Measurements from ENCODE around the gene MOB1B.

Gene MOB1B

DNA sequence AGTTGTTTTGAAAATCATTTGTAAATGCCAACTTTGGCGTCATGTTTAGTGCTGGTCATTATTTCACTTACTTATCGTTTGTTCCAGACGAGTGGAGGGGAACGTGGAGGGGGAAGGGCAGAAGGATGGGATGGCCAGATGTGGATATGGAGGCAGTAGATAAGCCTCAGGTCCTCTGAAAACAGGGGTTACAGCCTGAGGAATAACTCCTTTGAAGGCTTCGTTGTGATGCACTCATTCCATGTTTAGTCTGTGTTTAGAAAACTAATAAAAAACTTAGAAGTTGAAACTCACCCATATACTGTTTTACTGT lies 1.1 kb downstream of the MOB1B start:
- DNase-seq = peak in 3 of 42 donors; percentile 7 to 21 (median 20)
- intact Hi-C loops (cut with DNase I) = loop anchor here (5.0 kb wide), 1 partner anchor 89 kb away; the partner anchor contains the start of gene DCK

DNA sequence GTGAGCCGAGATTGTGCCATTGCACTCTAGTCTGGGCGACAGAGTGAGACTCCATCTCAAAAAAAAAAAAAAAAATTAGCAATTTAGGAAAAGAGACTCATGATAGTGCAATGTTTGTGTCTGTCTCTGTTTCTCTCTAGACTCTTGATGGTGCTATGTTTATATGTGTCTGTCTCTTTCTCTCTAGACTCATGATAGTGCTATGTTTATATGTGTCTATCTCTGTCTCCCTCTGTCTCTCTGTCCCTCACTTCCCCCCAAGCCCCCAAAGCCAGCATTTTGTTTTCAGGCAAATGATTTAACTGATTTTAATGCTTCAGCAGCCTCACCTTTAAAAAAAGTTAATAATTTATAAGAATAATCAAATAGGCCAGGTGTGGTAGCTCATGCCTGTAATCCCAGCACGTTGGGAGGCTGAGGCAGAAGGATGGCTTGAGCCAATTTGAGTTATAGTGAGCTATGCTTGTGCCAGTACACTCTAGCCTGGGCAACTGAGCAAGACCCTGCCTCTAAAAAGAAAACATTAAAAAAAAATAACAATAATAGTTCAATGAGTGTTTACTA lies 6.9 kb downstream of the MOB1B start:
- peak in 1 of 42 donors; percentile 5 for DNase-seq
- intact Hi-C loops (cut with DNase I) = no loop called here

DNA sequence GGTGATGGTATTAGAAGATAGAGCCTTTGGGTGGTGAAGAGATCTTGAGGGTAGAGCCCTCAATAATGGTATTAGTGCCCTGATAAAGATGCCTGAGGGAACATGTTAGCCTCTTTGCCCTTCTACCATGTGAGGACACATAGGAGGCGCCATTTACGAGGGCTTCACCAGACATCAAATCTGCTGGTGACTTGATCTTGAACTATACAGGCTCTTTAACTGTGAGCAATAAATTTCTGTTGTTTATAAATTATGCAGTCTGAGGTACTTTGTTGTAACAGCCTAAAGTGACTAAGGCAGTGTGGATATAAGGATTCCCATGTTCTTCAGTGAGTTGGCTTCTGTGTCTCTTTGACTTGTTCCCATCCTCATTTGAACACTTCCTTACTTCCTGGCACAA lies 11.8 kb downstream of the MOB1B start:
- DNase-seq = no peak
- intact Hi-C loops (cut with DNase I) = no loop called here

DNA sequence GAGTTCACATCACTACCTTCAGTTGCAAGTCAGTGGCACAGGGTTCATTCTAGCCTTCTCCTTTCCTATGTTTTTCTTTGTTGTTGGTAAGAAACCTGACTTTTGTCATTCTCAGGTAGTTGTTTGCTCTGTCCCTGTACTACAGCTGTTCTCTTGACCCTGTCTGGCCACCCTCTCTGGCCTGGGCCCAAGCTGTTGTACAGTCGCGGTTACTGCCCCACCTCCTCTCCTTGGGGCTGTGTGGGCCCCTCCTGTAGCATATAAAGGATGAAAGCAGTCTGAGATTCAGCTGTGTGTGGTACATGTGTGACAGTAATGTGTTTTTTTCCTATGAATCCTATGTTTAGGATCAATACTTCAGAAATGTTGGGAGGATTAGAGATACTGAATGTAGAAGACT lies 12.5 kb downstream of the MOB1B start:
- intact Hi-C loops (cut with DNase I) = no loop called here
- DNase-seq = peak in 1 of 42 donors; percentile 26

DNA sequence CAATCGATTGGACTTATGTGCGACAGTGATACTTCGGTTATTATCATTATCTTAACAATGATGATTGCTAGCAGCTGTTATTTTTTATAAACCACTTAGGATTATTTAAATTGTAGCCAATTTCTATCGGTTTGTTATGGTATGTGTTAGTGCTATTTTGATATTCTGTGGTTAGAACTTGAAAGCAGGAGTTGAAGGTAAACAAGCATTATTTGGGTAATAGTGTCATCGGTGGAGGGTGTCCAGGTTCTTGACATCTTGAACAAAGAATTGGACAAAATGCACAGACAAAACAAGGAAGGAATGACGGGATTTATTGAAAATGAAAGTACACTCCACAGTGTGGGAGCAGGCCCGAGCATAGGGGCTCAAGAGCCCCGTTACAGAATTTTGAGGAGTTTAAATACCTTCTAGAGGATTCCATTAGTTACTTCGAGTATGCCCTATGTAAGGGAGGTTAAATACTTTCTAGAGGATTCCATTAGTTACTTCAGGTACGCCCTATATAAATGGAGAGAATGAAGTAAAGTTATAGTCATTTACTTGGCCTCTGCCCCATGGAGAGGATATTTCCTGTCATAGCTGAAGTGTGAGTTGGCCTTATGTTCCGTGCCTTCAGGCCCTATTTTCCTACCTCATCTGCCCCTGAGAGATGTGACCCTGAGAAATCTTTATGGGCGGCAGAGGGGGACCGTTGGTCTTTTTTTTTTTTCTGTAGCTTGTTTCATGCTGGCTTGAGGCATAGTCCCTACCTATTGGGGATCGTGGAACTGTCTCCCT lies 13.1 kb downstream of the MOB1B start:
- intact Hi-C loops (cut with DNase I) = no loop called here
- DNase-seq = no peak

DNA sequence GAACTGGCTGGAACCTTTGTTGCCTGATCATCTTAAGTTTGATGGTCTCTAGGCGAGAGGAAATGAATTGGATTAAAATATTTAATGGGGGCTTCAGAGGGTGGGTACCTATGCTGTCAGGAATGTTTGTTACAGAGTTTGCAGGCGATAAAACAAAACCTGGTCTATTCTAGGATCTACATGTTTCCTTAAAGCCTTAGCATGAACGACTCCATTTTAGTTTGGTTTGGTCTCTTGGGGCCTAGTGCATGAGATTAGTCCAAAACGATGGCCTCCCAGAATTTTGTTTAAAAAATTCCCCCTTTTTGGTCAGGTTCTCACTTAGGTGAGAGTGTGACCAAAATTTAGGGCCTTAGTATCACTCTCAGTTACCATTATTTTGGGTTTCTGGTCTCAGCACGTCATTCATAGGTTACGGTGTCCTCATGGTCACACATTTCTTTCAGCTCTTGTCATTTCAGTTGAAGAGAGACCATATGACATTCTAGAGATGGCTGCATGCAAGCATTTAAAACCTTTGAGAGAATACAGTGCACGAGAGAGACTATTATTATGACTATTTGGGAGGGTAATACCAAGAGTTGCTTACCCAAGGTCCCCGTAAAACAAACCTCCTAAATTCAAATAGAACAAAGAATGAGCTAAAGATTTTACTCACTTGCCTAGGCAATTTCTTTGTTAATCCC lies 13.8 kb downstream of the MOB1B start:
- peak in 1 of 42 donors; percentile 4 for DNase-seq
- intact Hi-C loops (cut with DNase I) = no loop called here

DNA sequence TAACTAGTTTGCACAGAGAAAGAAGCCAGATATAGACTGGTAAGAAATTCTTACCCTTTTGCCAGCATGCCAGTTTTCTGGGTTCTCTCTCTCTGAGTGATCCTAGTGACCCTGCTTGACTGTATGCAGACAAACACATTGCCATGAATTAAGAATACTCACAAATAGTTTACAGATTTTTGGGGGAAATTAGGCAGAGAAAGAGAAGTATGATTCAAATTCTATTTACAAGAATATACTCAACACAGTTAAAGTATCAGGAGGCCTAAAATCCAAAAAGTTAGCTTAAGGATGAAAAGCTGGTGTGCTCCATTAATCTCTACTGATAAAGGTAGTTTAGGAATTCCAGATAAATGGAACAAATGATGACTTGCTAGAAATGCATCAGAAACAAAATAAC lies 18.4 kb downstream of the MOB1B start:
- no peak for DNase-seq
- intact Hi-C loops (cut with DNase I) = no loop called here

DNA sequence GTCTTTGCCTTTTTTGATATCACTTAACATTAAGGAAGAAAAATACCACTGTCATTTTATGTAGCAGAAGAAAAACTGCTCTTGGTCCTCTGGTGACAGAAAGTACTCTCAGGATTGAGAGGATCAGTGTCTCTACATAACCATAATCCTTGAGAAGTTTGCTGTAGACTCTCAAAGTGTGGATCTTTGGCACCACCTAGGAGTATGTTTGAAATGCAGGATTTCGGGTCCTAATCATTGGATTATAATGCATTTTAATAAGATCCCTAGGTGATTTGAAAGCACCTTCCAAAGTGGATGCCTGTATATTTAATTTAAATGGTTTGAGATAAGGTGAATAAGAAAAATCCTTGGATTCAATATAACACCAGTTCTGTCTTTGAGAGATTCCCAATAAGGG lies 23.2 kb downstream of the MOB1B start:
- no peak for DNase-seq
- intact Hi-C loops (cut with DNase I) = no loop called here

DNA sequence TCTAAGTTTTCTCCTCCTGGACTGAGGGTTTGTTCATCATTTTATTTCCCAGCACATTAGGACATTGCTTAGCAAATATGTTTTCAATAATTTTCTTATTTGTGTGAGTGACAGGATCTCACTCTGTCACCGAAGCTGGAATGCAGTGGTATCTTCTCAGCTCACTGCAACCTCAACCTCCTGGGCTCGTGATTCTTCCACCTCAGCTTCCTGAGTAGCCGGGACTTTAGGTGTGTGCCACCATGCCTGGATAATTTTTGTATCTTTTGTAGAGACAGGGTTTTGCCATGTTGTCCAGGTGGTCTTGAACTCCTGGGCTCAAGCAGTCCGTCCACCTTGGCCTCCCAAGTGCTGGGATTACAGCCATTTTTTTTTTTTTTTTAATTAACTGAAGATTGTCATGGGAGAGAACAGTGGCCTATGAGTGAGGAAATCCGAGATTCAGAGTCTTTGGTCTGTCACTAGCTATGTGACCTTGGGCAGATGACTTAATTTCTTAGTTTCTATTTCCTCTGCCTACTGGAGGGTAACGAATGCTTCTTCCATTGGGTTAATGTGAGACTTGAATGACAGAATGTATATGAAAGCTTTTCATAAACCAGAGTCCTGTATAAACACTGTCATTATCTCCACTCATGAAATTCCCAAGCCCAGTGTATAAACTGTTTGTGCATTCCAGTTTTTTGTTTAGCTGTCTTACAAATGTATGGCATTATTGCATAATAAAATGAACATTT lies 23.9 kb downstream of the MOB1B start:
- intact Hi-C loops (cut with DNase I) = no loop called here
- DNase-seq = no peak

DNA sequence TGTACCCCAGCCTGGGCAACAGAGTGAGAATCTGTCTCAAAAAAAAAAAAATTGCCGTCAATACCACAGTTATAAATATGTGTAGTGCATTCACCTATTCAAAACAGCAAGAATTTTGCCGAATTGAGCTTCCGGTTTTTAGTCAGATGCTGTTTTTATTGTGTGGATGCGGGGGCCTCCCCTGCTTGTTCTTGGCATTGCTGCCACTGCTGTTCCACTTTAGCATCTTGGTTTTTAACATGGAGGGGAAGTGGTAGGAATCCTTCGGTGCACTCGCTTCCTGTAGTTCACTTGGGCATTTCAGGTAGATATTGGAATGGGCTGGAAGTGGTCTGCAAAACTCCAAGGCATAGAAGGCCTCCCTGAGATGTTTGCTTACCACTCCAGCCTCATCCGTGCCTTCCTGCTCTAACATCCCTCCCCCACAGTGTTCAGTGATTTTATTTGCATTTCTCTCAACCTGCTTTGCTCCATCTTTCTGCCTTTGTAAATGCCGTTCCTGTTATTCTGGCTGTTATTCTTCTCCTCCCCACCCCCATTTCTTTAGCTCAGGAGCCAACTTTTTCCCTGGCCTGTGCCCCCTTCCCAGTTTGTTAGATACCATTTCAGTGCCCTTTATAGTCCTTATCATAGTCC lies 25.5 kb downstream of the MOB1B start:
- intact Hi-C loops (cut with DNase I) = no loop called here
- DNase-seq = peak in 1 of 42 donors; percentile 3

DNA sequence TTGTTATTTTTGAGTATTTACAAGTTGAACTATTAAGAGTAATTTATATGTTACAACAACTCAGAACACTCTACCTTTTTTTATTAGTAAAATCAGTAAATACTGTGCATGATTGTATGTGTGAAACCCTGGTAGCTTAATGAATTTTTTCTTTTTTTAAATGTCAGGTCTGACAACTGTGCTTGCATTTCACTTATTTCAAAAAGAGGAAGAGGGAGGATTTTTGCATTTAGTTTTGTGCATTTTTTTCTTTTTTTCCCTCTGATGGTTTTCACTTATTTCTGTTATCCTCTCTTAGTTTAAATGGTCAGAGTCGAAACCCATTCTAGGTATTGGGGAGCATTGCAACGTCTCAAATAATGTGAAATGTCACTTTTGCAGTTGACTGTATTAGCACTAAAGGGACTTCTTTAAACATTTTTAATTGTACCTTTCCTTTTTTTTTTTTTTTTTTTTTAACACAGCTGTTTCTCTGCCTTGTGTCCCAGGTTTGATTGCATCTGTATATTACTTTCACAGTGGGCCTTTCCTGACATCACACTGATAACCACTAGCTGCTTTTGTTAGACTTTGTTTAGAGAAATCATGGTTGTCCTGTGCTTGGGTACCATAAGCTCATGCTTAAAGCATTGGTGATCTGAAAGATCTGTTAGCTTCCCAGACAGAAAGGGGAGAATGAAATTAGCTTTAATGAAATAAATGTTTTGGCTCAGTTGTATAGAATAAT lies 28.5 kb downstream of the MOB1B start:
- intact Hi-C loops (cut with DNase I) = no loop called here
- DNase-seq = no peak

DNA sequence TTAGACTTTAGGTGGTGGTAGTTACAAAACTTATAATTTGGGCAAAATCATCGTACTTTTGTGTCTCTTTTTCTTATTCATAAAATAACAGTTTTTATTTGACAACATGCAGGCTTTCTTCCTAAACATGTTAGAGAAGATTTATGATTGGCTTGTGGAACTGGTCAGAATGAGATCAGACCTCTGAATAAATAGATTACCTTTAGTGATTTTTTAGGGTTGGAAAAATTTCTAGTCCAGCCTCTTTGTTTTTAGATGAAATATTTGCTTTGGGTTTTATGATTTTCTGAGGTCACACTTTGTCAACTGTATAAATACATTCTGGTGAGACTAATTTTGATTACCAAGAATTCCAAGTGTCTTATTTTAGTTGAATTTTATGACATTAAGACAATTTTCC lies 29.2 kb downstream of the MOB1B start:
- intact Hi-C loops (cut with DNase I) = no loop called here
- no peak for DNase-seq

DNA sequence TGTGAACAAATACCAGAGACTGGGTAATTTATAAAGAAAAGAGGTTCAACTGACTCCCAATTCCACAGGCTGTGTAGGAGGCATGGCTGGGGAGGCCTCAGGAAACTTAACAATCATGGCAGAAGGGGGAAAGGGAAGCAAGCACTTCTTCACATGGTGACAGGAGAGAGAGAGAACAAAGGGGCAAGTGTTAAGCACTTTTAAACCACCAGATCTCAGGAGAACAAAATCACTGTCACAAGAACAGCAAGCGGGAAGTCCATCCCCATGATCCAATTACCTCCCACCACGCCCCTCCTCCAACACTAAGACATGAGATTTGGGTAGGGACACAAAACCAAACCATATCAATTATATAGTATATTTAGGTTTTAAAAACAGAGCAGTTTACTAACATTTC lies 30.8 kb downstream of the MOB1B start:
- no peak for DNase-seq
- intact Hi-C loops (cut with DNase I) = no loop called here

DNA sequence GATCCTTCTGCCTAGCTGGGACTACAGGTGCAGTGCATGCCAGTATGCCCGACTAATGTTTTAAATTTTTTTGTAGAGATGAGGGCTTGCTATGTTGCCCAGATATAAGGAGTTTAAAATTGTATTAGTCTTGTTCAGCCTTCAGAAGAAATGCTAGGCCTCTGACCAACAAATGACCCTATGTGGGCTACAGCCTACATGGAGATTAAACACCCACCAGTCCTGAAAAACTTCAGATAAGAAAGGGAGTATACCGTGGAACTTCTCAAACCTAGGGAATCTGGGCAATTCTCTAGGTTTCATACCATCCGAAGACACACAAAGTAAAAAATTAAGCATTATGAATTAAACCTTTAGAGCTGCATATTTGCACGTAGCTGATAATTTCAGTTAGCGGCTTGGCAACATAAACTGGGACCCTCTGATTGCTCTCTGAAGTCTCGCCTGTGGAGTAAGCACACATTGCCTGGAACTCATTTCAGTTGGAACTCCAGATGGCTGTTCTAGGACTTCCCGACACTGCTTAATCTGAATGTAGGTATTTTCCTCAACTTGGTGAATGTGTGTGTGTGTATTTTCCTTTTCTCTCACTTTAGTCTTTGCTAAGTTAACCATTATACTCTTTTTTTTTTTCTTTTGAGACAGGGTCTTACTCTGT lies 33.0 kb downstream of the MOB1B start:
- no peak for DNase-seq
- intact Hi-C loops (cut with DNase I) = no loop called here

DNA sequence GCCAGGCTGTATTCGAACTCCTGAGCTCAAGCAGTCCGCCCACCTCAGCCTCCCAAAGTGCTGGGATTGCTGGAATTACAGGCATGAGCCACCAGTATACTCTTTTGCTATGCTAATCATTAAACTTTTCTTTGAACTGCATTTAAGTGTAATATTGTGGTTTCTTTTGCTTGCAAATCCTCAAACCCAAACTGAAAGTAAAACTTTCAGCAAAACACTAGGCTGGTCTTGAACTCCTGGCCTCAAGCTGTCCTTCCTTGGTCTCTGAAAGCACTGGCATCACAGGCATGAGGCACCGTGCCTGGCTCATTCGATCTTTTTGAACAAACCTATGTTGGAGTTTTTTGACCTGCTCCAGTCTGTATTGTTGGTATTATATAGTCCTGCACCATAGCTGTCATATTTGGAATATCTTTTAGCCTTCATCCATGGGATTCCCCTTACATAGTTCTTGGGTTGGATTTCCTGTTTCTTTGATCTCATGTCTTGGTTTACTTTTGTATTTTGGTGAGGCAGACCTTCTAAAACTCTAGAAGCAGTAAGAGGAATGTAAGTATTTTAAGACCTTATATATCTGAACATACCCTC lies 34.1 kb downstream of the MOB1B start:
- no peak for DNase-seq
- intact Hi-C loops (cut with DNase I) = no loop called here

DNA sequence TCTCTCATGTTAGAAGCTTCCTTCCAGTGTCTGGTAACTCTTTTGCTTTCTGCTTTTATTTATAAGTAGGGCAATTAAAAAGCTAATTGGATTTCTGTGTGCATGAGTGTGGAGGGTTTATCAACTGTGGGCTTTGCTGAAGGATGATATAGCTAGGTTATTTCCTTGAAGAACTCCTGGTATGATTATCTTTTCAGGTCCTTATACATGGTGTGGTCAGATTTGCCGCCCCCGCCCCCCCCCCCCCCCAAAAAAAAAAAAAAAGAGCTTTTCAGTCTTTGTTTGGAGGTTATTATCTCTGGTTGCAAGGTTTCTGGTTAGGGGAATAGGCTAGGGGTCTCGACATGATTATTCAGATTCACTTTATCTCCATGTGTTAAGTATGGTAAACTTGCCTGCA lies 35.9 kb downstream of the MOB1B start:
- intact Hi-C loops (cut with DNase I) = no loop called here
- no peak for DNase-seq

DNA sequence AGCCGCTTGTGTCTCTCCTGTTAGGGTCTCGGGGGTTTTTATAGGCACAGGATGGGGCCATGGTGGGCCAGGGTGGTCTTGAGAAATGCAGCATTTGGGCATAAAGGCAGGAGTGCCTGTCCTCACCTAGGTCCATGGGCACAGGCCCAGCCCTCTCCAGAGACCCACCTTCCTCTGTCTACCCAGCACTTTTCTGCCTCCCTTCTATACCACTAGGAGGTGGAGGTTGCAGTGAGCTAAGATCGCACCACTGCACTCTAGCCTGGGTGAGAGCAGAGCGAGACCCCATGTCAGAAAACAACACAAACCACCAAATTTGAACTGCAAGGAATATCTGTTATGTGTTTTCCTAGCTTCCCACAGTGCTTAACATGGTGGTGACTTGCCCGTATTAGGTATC lies 38.0 kb downstream of the MOB1B start:
- no peak for DNase-seq

DNA sequence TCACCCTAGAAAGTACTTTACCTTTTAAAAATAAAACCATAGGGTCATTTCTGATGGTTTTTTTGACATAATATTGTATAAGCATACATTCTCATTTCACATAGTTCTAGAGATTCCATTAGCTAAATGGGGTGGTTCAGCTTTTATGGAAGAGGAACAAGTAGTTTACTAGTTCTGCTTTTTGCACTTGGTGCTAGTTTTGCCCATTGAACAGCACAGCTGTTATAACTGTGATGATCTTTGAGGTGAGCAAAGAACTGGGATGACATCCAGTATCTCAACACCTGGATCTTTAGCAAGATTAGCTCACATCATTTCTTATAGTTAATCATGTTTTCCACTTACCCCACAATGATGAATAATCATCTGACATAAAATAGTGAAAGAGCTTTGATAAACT lies 40.9 kb downstream of the MOB1B start:
- intact Hi-C loops (cut with DNase I) = no loop called here
- no peak for DNase-seq

More for the DNA sequence above, 38.0 kb downstream of the MOB1B start:
- intact Hi-C loops (cut with DNase I) = no loop called here
